ENCODE data around the gene CLCNKA. TPM values are rescaled to one million over a fixed set of nuclear protein-coding genes. Genes with fewer than 3 reads are reported as not detected.
"Not testable (repeated sequence)": the region's sequence is repeated elsewhere in the genome, so short reads cannot be mapped to it uniquely, and the experiment has no call there.

CLCNKA gene
- total RNA-seq, 2 experiments from 2014 or later, result not detected

DNA sequence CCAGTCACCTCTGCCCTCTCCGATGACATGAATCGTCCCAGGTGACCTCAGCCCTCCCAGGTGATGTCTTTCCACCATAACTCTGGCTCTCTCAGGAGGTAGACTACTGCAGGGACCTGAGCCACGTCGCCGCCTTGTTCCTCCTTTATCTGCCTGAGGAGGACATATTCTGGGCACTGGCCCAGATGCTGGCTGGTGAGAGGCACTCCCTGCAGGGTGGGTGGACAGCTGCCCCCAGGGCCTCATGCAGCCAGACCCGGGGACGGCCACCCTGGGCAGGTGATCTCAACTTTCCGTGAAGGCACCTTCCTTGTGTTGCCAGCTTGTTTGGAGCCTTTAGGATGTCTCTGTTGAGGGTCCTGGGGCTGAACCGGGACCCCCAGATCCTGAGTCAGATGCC lies 32.1 kb upstream of the CLCNKA start:
- H3K27ac Mint-ChIP-seq, result no peak overlapping the region
- no peaks in the 10 kb centered on the region for H3K27me3 Mint-ChIP-seq (ENCODE audit: low read depth)
- no peak for DNase-seq
- intact Hi-C loops (cut with micrococcal nuclease), result no loop called here
- H3K9me3 Mint-ChIP-seq, result no peaks in the 10 kb centered on the region
- H3K36me3 Mint-ChIP-seq (ENCODE audit: low read depth), result no peaks in the 10 kb centered on the region
- H3K4me1 Mint-ChIP-seq (ENCODE audit: low read depth), result peaks cover 12% of the 10 kb centered on the region
- H3K4me3 Mint-ChIP-seq, result no peak overlapping the region
- CTCF ChIA-PET, result interaction anchor here (1.3 kb wide), 1 partner anchor 175 kb away, joined by 3 read pairs; no protein-coding TSS in a partner anchor

DNA sequence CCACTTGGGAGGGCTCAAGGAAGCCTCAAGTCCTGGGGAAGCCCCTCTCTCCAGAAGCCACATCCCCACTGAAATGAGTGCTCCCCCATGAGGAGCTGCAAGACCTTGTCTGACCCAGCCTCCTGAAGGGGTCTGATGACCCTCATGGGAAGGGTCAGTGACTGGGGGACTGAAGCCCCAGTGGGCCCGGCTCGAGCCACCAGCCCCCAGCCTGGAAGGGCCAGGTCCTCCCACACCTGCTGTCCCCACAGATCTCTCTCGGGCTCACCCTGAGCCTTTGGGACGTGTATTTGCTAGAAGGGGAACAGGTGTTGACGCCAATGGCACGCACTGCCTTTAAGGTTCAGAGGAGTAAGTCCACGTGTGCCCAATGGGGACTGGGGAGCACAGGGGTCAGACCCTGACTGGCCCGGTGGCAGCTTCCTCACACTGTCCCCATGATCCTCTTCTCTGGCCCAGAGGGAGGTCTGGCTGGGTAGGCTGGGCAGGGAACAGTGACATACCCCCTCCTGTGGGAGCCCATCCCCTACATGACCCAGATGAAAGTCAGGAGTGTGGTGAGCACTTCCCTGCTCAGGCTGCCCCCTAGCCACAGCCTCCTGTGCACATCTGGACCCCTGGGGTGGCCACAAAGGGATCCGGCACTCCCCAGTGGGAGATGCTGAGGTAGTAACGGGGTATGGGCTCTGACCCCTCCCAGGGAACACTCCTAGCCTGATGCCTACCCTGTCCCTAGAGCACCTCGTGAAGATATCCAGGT lies 30.2 kb upstream of the CLCNKA start:
- Mint-ChIP-seq H3K4me1 (ENCODE audit: low read depth) (no peaks in the 10 kb centered on the region), H3K36me3 (ENCODE audit: low read depth) (no peaks in the 10 kb centered on the region), H3K9me3 (no peaks in the 10 kb centered on the region), H3K27ac (no peak overlapping the region), H3K27me3 (ENCODE audit: low read depth) (no peaks in the 10 kb centered on the region), H3K4me3 (no peak overlapping the region)
- DNase-seq, result no peak
- intact Hi-C loops (cut with micrococcal nuclease), result no loop called here
- CTCF ChIA-PET, result no interaction called here

DNA sequence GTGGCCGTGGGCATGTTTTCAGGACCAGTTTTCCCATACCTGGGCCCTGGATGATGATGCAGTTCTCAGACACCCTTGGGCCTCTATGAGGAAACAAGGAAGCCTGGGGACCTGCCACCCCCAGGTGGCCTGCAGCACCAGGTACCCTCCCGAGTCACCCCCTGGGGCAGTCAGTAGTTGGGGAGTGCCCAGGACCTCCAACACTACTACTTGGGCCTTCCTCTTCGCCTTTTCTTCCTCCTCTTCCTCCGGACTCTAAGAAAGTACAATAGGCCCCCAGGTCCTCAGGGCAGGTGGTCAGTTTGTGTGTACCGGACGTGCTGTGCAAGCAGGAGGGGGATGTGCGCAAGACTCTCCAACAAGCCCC lies 29.7 kb upstream of the CLCNKA start:
- CTCF ChIA-PET, result no interaction called here
- DNase-seq, result no peak
- no peaks in the 10 kb centered on the region for H3K9me3 Mint-ChIP-seq
- H3K36me3 Mint-ChIP-seq (ENCODE audit: low read depth), result no peaks in the 10 kb centered on the region
- no peak overlapping the region for H3K4me3 Mint-ChIP-seq
- no peaks in the 10 kb centered on the region for H3K27me3 Mint-ChIP-seq (ENCODE audit: low read depth)
- H3K4me1 Mint-ChIP-seq (ENCODE audit: low read depth), result no peaks in the 10 kb centered on the region
- intact Hi-C loops (cut with micrococcal nuclease), result no loop called here
- no peak overlapping the region for H3K27ac Mint-ChIP-seq

DNA sequence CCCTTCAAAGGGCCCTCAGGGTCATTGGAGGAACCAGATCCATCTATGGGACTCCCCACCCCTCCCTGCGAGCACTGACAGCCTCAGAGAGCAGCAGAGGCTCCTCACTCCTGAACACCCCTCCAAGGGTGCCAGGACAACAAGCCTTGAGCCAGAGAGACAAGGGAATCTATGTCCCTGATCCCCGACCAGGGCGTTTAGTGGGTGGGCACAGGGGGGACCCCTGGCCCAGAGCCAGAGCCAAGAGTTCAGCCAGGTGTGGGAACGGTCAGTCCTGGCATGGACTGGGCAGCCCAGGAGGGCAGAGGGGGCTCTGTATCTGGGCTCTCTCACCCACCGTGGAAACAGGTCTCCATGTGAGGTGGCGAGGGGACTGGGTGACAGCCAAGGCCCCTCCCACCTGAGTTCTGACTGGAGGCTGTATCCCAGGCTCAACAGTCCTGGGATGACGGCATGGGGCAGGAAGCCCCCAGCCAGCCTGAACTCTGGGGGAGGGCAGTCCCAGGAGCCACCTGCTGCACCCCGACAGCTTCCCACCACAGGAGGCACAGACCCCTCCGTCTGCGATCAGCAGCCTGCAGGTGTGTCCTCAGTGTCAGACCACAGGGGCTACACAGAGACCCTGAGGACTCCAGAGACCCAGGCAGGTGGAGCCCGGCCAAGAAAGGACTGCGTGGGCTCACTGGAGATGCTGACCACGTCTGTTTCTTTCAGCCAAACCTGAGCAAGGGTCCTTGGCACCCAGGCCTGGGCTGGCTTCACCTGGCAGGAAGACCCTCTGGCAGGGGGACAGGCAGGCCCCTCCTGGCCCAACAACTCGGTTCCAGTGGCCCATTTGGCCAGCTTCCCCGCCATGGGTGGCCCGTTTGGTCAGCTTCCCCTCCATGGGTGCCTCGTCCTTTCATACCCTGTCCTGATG lies 29.0 kb upstream of the CLCNKA start:
- DNase-seq, result no peak
- Mint-ChIP-seq H3K4me1 (ENCODE audit: low read depth) (no peaks in the 10 kb centered on the region), H3K27me3 (ENCODE audit: low read depth) (no peaks in the 10 kb centered on the region), H3K9me3 (no peaks in the 10 kb centered on the region), H3K27ac (no peak overlapping the region), H3K4me3 (no peak overlapping the region), H3K36me3 (ENCODE audit: low read depth) (no peaks in the 10 kb centered on the region)
- intact Hi-C loops (cut with micrococcal nuclease), result no loop called here
- CTCF ChIA-PET, result interaction anchor here (0.6 to 3.1 kb wide), 3 partner anchors 12 to 472 kb away, joined by 3 to 10 read pairs (median 5); partner anchors contain the start of gene SRARP

DNA sequence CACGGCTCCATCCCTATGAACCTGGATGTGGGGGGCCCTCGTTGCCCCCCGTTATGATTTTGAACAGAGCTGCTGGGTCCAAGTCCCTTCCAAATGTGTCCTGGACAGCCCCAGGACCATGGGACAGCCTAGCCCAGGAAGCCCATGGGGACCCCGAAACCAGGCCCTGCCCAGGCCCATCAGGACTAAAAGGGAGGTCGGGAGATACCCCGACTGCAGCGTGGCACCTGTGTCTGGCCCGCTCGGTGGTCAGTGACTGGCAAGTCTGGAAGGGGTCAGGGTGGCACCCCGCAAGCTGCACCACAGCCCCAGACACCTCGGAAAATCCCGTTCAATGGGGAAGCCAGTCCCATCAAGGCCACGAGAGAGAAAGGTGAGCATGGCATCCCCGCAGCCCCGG lies 28.2 kb upstream of the CLCNKA start:
- Mint-ChIP-seq H3K27me3 (ENCODE audit: low read depth) (no peaks in the 10 kb centered on the region), H3K4me3 (no peak overlapping the region), H3K9me3 (no peaks in the 10 kb centered on the region), H3K36me3 (ENCODE audit: low read depth) (no peaks in the 10 kb centered on the region), H3K27ac (no peak overlapping the region), H3K4me1 (ENCODE audit: low read depth) (no peaks in the 10 kb centered on the region)
- intact Hi-C loops (cut with micrococcal nuclease), result loop anchor here (1.0 kb wide), 3 partner anchors 178 to 201 kb away; no protein-coding TSS in a partner anchor
- CTCF ChIA-PET, result interaction anchor here (1.3 to 3.1 kb wide), 3 partner anchors 11 to 178 kb away, joined by 3 to 10 read pairs (median 10); partner anchors contain the start of gene SRARP
- no peak for DNase-seq

DNA sequence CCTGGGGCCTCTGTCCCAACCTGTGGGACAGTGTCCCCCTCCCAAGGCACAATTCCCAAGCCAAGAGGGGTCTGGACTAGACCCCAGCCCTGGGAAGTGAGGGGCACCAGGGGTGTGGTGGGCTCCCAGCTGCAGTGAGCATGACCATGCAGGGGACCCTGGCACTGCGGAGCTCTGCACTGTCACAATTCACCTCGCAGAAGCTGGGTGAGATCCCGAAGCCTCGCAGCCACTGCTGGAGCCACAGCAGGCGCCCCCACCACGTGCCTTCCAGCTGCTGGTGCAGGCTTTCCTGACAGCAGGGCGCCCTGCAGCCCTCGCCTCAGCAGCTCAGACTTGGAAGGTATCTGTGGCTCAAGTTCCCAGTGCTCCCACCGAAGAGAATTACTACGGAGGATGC lies 27.8 kb upstream of the CLCNKA start:
- Mint-ChIP-seq H3K9me3 (no peaks in the 10 kb centered on the region), H3K4me3 (no peak overlapping the region), H3K27me3 (ENCODE audit: low read depth) (no peaks in the 10 kb centered on the region), H3K36me3 (ENCODE audit: low read depth) (no peaks in the 10 kb centered on the region), H3K4me1 (ENCODE audit: low read depth) (no peaks in the 10 kb centered on the region), H3K27ac (no peak overlapping the region)
- DNase-seq, result no peak
- CTCF ChIA-PET, result interaction anchor here (0.6 to 3.1 kb wide), 5 partner anchors 10 to 203 kb away, joined by 3 to 10 read pairs (median 6); partner anchors contain the start of gene SRARP
- intact Hi-C loops (cut with micrococcal nuclease), result loop anchor here (1.0 kb wide), 3 partner anchors 179 to 202 kb away; no protein-coding TSS in a partner anchor

DNA sequence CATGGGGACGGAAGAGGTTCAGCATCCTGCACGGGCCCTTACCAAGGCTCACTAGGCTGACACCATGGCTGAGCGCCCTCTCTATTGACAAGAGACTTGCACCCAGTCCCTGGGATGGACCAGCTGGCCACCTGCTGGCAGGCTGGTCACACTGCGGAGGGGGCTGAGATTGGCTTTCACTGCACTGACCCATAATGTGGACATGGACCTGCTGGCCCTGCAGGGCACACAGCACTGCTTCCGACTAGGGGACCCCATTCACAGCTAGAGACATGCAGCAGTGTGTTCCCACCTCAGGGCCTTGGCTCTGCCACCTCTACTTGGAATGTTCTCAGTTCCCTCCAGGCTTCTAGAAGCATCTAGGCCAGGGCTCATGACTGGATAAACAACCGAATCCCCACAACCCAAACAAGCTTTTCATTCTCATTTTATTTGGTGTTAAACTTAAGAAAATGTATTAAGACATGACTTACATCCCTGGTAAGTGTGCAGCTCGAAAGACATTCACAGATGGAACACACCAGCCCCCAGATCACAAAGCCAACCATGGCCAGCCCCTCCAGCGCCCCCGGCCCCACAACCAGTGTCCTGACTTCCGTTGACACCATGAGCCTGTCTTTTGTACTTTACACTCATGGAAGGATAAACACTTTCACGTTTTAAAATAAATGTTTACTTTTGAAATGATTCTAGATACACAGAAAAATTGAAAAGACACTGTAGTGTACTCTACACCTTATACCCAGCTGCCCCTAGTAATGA lies 27.1 kb upstream of the CLCNKA start:
- no peak overlapping the region for H3K4me3 Mint-ChIP-seq
- CTCF ChIA-PET, result interaction anchor here (0.6 to 3.1 kb wide), 11 partner anchors 9 to 204 kb away, joined by 3 to 10 read pairs (median 4); partner anchors contain the start of gene SRARP
- no peaks in the 10 kb centered on the region for H3K36me3 Mint-ChIP-seq (ENCODE audit: low read depth)
- no peaks in the 10 kb centered on the region for H3K27me3 Mint-ChIP-seq (ENCODE audit: low read depth)
- no peak overlapping the region for H3K27ac Mint-ChIP-seq
- peak; percentile 68 for DNase-seq
- no peaks in the 10 kb centered on the region for H3K9me3 Mint-ChIP-seq
- H3K4me1 Mint-ChIP-seq (ENCODE audit: low read depth), result no peaks in the 10 kb centered on the region
- intact Hi-C loops (cut with micrococcal nuclease), result loop anchor here (1.0 kb wide), 3 partner anchors 179 to 202 kb away; no protein-coding TSS in a partner anchor

DNA sequence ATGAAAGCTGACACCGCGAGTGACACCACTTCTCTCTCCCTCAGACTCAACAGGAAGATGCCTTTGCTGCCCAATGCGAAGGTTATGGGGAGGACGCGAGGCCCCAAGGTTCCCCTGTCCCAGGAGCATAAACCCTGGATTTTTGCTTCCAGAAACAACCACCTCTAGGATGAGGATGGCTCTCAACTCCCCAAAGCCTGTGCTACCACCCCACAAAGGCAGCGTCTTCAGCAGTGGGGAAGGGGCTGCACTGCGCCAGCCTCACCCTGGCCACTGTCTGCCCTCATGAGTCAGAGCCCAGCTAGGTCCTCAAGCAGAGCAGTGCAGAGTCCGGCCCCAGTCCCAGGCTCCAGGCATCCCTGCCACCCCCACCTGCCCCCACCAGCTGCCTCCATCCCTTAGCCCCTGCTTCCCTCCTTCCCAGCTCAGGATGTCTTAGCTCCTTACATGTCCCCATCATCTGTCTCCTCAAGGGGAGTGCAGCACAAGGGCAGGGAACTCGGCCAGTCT lies 24.7 kb upstream of the CLCNKA start:
- Mint-ChIP-seq H3K4me3 (no peak overlapping the region), H3K27me3 (ENCODE audit: low read depth) (no peaks in the 10 kb centered on the region), H3K9me3 (no peaks in the 10 kb centered on the region), H3K27ac (no peak overlapping the region), H3K4me1 (ENCODE audit: low read depth) (no peaks in the 10 kb centered on the region), H3K36me3 (ENCODE audit: low read depth) (no peaks in the 10 kb centered on the region)
- intact Hi-C loops (cut with micrococcal nuclease), result no loop called here
- CTCF ChIA-PET, result interaction anchor here (1.0 to 2.4 kb wide), 5 partner anchors 10 to 206 kb away, joined by 4 to 9 read pairs (median 7); partner anchors contain the start of gene ZBTB17
- no peak for DNase-seq

DNA sequence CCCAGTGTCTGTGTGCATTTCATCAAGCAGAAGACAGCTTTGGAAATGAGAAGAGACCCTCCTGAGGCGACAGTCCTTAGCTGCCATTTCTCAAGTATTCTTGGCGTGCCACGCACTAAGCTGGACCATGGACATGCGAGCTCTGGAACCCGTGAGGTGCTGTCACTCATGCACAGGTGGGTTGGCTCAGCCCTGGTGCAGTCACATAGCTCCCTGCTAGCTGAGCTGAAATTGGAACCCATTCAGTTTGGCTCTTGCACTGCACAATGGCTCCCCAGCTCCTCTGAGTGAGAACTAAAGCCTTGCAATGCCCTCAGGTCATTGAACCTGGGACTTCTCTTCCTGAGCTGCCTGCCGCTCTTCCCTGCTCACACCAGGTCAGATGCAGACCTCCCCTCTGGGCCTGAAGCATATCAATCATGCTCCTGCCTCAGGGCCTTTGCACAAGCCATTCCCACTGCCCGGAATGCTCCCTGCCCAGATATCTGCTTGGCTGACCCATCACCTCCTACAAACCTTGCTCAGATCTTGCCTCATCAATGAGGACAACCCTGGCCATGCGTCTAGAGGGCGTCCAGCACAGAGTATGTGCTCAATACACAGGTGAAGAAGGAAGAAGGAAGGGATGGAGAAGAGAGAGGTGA lies 24.1 kb upstream of the CLCNKA start:
- Mint-ChIP-seq H3K36me3 (ENCODE audit: low read depth) (no peaks in the 10 kb centered on the region), H3K27ac (no peak overlapping the region), H3K4me3 (no peak overlapping the region), H3K9me3 (no peaks in the 10 kb centered on the region), H3K4me1 (ENCODE audit: low read depth) (no peaks in the 10 kb centered on the region), H3K27me3 (ENCODE audit: low read depth) (no peaks in the 10 kb centered on the region)
- no peak for DNase-seq
- CTCF ChIA-PET, result interaction anchor here (1.0 to 2.4 kb wide), 6 partner anchors 10 to 206 kb away, joined by 3 to 9 read pairs (median 6); partner anchors contain the start of gene ZBTB17
- intact Hi-C loops (cut with micrococcal nuclease), result no loop called here

DNA sequence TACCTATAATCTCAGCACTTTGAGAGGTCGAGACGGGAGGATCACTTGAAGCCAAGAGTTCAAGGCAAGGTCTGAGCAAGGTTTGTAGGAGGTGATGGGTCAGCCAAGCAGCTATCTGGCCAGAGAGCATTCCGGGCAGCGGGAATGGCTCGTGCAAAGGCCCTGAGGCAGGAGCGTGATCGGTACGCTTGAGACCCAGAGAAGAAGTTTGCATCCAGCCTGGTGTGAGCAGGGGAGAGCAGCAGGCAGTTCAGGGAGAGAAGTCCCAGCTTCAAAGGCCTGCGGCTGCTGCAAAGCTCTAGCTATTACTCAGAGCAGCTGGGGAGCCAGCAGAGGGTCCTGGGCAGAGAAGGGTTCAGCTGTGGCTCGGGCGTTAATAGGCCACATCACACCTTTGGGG lies 22.9 kb upstream of the CLCNKA start:
- DNase-seq, result no peak

DNA sequence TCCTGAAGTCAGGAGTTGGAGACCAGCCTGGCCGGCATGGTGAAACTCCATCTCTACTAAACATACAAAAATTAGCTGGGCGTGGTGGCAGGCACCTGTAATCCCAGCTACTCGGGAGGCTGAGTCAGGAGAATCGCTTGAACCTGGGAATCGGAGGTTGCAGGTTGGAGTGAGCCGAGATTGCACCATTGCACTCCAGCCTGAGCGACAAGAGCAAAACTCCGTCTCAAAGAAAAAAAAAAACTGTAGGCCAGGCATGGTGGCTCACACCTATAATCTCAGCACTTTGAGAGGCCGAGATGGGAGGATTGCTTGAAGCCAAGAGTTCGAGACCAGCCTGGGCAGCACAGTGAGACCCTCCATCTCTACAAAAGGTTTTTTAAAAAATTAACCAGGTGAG lies 20.6 kb upstream of the CLCNKA start:
- H3K36me3 Mint-ChIP-seq (ENCODE audit: low read depth); intact Hi-C loops (cut with micrococcal nuclease); H3K9me3 Mint-ChIP-seq; H3K4me3 Mint-ChIP-seq; DNase-seq; H3K4me1 Mint-ChIP-seq (ENCODE audit: low read depth); H3K27ac Mint-ChIP-seq; H3K27me3 Mint-ChIP-seq (ENCODE audit: low read depth): not testable (repeated sequence)
- CTCF ChIA-PET, result interaction anchor here (2.0 kb wide), 1 partner anchor 9 kb away, joined by 9 read pairs; no protein-coding TSS in a partner anchor

More for the DNA sequence above, 22.9 kb upstream of the CLCNKA start:
- no peaks in the 10 kb centered on the region for H3K4me1 Mint-ChIP-seq (ENCODE audit: low read depth)
- intact Hi-C loops (cut with micrococcal nuclease), result no loop called here
- H3K4me3 Mint-ChIP-seq, result no peak overlapping the region
- no peaks in the 10 kb centered on the region for H3K9me3 Mint-ChIP-seq
- no peak overlapping the region for H3K27ac Mint-ChIP-seq
- H3K36me3 Mint-ChIP-seq (ENCODE audit: low read depth), result no peaks in the 10 kb centered on the region
- no peaks in the 10 kb centered on the region for H3K27me3 Mint-ChIP-seq (ENCODE audit: low read depth)
- CTCF ChIA-PET, result interaction anchor here (1.4 to 2.4 kb wide), 3 partner anchors 22 to 207 kb away, joined by 3 to 9 read pairs (median 5); partner anchors contain the start of gene ZBTB17
